Urothelium cell line (cell line): ENCODE measurements around the gene PLXNA4.

Experiments
- DNase-seq: peaks from one replicate; pipeline ENCODE4 v3.0.0; 2011; ENCODE audit warnings: low spot score, mixed read lengths
- FAIRE-seq: peaks from 2 replicates; lab custom pipeline; 2011; peaks lifted over from hg19 to GRCh38; lab: Jason Lieb, UNC

Gene PLXNA4

GRCh38 chr7:132336797-132337196 lies 239.5 kb downstream of the PLXNA4 start:
- FAIRE-seq (no peak), DNase-seq (no peak)

GRCh38 chr7:132333301-132333700 lies 243.0 kb downstream of the PLXNA4 start:
- no peak for DNase-seq

GRCh38 chr7:132328760-132329159 lies 247.5 kb downstream of the PLXNA4 start:
- DNase-seq = no peak
- no peak for FAIRE-seq

More at GRCh38 chr7:132333301-132333700, 243.0 kb downstream of the PLXNA4 start:
- FAIRE-seq = no peak

- FAIRE-seq (no peak), DNase-seq (no peak)
These were observed 248.1 kb downstream of the PLXNA4 start for GRCh38 chr7:132328047-132328620.

- FAIRE-seq (no peak), DNase-seq (no peak)
These were observed 249.2 kb downstream of the PLXNA4 start for GRCh38 chr7:132326878-132327589.

- DNase-seq (no peak), FAIRE-seq (no peak)
These were observed 253.3 kb downstream of the PLXNA4 start for GRCh38 chr7:132322970-132323369.

GRCh38 chr7:132321387-132321786 lies 254.9 kb downstream of the PLXNA4 start:
- FAIRE-seq = no peak
- DNase-seq = no peak

- DNase-seq (no peak), FAIRE-seq (no peak)
These were observed 256.8 kb downstream of the PLXNA4 start for GRCh38 chr7:132319481-132319880.

GRCh38 chr7:132318352-132319318 lies 257.6 kb downstream of the PLXNA4 start:
- DNase-seq (peak; percentile 79), FAIRE-seq (no peak)

- FAIRE-seq (no peak), DNase-seq (no peak)
These were observed 258.4 kb downstream of the PLXNA4 start for GRCh38 chr7:132317701-132318351.

- DNase-seq (no peak), FAIRE-seq (no peak)
These were observed 263.7 kb downstream of the PLXNA4 start for GRCh38 chr7:132312531-132313055.

- no peak for FAIRE-seq
- DNase-seq = no peak
These were observed 264.5 kb downstream of the PLXNA4 start for GRCh38 chr7:132311733-132312132.

- FAIRE-seq (no peak), DNase-seq (no peak)
These were observed 267.0 kb downstream of the PLXNA4 start for GRCh38 chr7:132309102-132309805.

- FAIRE-seq (no peak), DNase-seq (no peak)
These were observed 268.8 kb downstream of the PLXNA4 start for GRCh38 chr7:132307465-132307864.

- DNase-seq (no peak), FAIRE-seq (no peak)
These were observed 275.5 kb downstream of the PLXNA4 start for GRCh38 chr7:132300599-132301277.

GRCh38 chr7:132298790-132299189 lies 277.5 kb downstream of the PLXNA4 start:
- DNase-seq (peak; percentile 59), FAIRE-seq (no peak)

GRCh38 chr7:132296820-132297219 lies 279.4 kb downstream of the PLXNA4 start:
- DNase-seq (no peak), FAIRE-seq (no peak)

GRCh38 chr7:132295175-132295574 lies 281.1 kb downstream of the PLXNA4 start:
- FAIRE-seq (no peak), DNase-seq (peak; percentile 26)

GRCh38 chr7:132292803-132293202 lies 283.5 kb downstream of the PLXNA4 start:
- FAIRE-seq (no peak), DNase-seq (peak; percentile 64)
